Measurements from ENCODE around the gene SRC.

Gene SRC

GRCh38 chr20:37351689-37352607 is 6.0 kb downstream of the SRC start:
- Mint-ChIP-seq H3K9me3 (no peaks in the 10 kb centered on the region), H3K4me3 (no peak overlapping the region), H3K27ac (no peak overlapping the region), H3K27me3 (ENCODE audit: low read depth, poor library complexity) (peaks cover 7% of the 10 kb centered on the region), H3K36me3 (ENCODE audit: low read depth) (peaks cover 37% of the 10 kb centered on the region), H3K4me1 (peaks cover 47% of the 10 kb centered on the region)
- no peak for TF ChIP-seq CTCF (IDR thresholded peaks at IDR 0.05)
- DNase-seq, result no peak

DNA sequence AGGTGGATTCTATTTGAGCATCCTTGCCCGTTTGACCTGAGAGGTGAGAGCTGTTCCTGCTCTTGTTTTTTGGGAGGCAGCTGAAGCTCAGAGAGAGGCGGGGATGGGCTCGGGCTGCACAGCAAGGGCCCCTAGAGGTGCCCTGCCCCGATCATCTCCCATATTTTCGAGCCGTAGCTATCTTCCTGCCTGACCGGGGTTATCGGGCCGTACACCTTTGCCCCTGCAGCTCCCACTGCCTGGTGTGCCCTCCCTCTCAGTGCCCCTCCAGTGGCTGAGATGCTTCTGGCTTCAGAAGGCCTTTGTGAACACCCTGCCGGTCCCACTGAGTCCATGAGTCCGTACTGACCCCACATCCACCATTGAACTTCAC is 6.7 kb downstream of the SRC start:
- peaks cover 45% of the 10 kb centered on the region for H3K4me1 Mint-ChIP-seq
- peak overlapping the region; percentile 56 for H3K27ac Mint-ChIP-seq
- H3K27me3 Mint-ChIP-seq (ENCODE audit: low read depth, poor library complexity), result peaks cover 7% of the 10 kb centered on the region
- H3K9me3 Mint-ChIP-seq, result no peaks in the 10 kb centered on the region
- peaks cover 37% of the 10 kb centered on the region for H3K36me3 Mint-ChIP-seq (ENCODE audit: low read depth)
- TF ChIP-seq CTCF (IDR thresholded peaks at IDR 0.05), result no peak
- no peak for DNase-seq
- H3K4me3 Mint-ChIP-seq, result no peak overlapping the region

GRCh38 chr20:37353285-37353849 is 7.4 kb downstream of the SRC start:
- Mint-ChIP-seq H3K27ac (no peak overlapping the region), H3K9me3 (no peaks in the 10 kb centered on the region), H3K27me3 (ENCODE audit: low read depth, poor library complexity) (peaks cover 7% of the 10 kb centered on the region), H3K4me1 (peaks cover 45% of the 10 kb centered on the region), H3K4me3 (no peak overlapping the region), H3K36me3 (ENCODE audit: low read depth) (peaks cover 35% of the 10 kb centered on the region)
- TF ChIP-seq CTCF (IDR thresholded peaks at IDR 0.05), result no peak
- DNase-seq, result no peak

DNA sequence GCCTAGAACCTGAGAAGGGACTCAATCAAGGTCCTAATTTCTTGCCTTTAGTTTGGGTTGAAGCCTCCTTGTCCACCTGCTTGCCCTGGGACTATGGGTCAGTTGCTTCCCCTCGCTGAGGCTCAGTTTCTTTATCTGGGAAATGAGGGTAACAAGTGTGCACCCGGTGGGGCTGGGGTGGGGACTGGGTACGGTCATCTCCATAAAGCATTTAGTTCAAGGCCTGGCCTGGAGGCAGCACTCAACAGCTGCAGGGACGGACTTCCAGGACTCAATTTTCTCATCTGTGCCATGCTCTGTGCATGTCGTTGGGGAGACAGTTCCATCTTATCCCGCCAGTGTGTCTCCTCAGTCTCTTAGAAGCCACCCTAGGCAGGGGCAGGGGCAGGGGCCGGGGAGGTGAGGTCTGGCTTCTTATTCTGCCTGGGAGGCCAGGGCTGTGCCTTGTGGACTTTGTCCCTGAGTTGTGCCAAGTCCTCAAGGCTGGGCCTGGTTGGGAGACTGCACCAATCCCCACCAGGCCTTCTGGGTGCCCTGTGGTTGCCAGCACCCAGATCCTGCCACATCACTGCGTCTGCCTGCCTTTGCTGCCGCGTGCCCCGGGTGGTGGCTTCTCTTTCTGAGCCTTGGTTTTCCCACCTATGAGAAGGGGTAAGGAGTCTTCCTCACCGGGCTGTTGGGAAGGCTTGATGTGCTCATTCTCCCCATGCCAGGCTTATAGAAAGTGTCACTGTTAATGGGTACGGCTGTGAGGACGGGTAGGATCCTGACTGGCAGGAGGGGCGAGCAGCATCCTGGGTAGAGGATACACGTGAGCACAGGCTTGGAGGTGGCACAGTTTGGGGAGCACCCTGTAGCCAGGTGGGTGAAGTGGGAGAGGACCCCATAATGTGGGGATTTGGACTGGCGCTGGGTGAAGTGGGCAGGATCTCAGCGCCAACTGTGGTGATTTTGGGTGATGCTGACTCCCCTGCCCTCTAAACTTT is 8.6 kb downstream of the SRC start:
- no peak overlapping the region for H3K27ac Mint-ChIP-seq
- peaks cover 4% of the 10 kb centered on the region for H3K27me3 Mint-ChIP-seq (ENCODE audit: low read depth, poor library complexity)
- peaks cover 24% of the 10 kb centered on the region for H3K36me3 Mint-ChIP-seq (ENCODE audit: low read depth)
- no peak for TF ChIP-seq CTCF (IDR thresholded peaks at IDR 0.05)
- H3K4me1 Mint-ChIP-seq, result peaks cover 46% of the 10 kb centered on the region
- no peaks in the 10 kb centered on the region for H3K9me3 Mint-ChIP-seq
- no peak overlapping the region for H3K4me3 Mint-ChIP-seq
- DNase-seq, result no peak

- no peak overlapping the region for H3K4me3 Mint-ChIP-seq
- H3K4me1 Mint-ChIP-seq, result peaks cover 54% of the 10 kb centered on the region
- TF ChIP-seq CTCF (IDR thresholded peaks at IDR 0.05), result no peak
- H3K27ac Mint-ChIP-seq, result peak overlapping the region; percentile 40
- H3K9me3 Mint-ChIP-seq, result no peaks in the 10 kb centered on the region
- DNase-seq, result no peak
- H3K27me3 Mint-ChIP-seq (ENCODE audit: low read depth, poor library complexity), result peaks cover 1% of the 10 kb centered on the region
- peaks cover 19% of the 10 kb centered on the region for H3K36me3 Mint-ChIP-seq (ENCODE audit: low read depth)
Observed at GRCh38 chr20:37355252-37356180, 9.6 kb downstream of the SRC start.

All from nephron progenitor cell (in vitro differentiated cells).